MV-4-11 (cell line): ENCODE results near the gene MCF2L2.

Source experiments
- DNase-seq: peaks from one replicate; lab custom pipeline; 2025; lab: John Stamatoyannopoulos, UW

The MCF2L2 gene

DNA sequence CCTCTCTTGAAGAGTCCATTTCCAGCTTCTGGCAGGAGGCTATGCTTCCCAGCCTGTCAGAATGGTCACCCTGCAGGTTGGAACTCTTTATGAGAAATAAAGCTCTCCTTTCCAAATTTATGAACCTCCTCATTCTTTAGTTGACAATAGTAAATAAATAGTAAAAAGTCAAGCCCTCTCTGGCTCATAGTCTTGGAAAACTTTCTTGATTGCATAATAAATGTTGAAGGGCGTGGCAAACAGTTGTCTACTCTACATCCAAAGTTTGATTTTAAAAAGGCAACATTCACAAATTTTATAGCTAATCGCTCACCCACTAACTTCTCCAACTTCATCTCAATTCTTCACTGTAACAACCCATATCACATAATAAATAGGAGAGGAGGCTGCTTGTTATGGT lies 58.8 kb downstream of the MCF2L2 start:
- no peak for DNase-seq

- DNase-seq, result peak; percentile 99
Measured at GRCh38 chr3:183369117-183369516, 59.3 kb downstream of the MCF2L2 start.

GRCh38 chr3:183360971-183361624 lies 67.3 kb downstream of the MCF2L2 start:
- no peak for DNase-seq

- no peak for DNase-seq
Measured at GRCh38 chr3:183359036-183359435, 69.4 kb downstream of the MCF2L2 start.

DNA sequence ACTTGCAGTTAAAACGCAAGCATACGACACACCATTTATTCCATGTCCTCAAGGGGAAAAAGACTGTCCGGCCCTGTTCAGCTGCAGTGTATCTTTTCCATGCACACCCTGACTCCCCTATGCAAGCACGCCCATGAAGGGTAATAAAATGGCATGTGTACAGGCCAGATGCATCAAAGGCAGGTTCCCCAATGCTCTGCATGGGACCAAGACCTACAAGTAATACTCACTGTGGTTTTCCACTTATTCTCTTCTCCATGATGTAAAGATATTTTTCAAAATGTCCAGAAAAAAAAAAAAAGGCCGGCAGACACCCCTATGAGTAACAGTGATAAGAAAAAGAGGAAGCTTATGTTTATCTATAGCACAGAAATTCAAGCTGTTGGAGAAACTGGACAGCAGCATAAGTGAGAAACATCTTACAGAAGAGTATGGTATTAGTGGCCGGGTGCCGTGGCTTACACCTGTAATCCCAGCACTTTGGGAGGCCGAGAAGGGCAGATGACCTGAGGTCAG lies 70.8 kb downstream of the MCF2L2 start:
- DNase-seq, result peak; percentile 82

DNA sequence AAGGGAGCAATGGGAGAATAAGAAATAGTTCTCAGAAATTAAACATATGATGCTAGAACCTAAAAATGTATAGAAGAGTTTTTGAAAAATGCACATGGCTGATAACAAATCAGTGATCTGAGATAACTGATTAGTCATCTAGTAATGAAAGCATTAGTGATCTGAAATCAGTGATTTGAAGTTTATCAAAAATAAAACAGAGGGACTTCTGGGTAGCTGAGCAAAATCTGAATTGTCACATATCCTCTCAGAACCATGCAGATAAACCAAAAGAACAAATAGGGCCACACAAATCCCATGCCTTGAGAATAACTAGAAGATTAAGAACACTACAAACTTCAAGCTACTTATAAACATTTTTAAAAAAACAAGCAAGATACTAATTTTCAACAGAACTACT lies 71.5 kb downstream of the MCF2L2 start:
- DNase-seq, result no peak

DNA sequence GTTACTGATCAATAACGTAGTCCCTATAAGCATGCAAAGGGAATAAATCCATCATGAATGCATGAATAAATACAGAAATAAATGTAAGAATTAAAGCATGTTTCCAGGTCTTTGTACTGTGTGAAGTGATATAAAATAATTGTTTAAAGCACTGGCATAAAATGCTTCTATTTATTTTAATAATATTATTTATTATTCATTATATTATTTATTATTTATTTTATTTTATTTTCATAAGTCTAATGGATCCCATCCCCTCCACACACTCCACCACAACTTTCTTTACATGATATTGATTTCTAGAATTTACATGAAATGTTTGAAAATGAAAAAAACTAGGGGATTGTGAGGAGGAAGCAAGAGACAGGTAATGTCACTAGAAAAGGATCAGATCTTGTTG lies 73.5 kb downstream of the MCF2L2 start:
- no peak for DNase-seq

- DNase-seq, result no peak
Measured at GRCh38 chr3:183354325-183354831, 74.0 kb downstream of the MCF2L2 start.

DNA sequence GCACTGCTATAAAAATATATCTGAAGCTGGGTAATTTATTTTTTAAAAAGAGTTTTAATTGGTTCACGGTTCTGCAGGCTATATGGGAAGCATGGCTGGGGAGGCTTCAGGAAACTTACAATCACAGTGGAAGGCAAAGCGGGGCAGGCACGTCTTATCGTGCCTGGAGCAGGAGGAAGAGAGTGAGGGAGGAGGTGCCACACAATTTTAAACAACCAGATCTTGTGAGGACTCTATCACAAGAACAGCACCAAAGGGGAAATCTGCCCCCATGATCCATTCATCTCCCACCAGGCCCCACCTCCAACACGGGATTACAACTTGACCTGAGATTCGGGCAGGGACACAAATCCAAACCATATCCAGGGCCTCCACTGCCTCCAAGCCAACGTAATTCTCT lies 75.0 kb downstream of the MCF2L2 start:
- DNase-seq, result no peak

DNA sequence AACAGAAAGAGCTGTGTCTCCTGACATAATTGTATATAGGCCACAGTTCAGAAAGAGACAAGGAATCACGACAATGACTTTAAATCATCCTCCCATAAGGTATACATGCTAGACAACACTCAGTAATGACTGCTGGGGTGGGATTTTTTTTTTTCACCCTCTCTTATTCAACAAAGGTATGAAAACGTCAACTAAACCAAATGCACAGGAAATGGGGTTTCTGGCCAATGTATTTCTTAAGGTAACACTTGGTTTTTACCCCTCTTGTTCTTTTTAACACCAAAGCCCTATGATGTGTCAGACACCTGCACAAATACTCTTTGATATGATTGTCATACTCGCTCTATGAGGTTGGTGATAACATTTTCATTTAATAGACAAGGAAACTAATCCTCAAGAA lies 78.3 kb downstream of the MCF2L2 start:
- DNase-seq, result no peak

DNA sequence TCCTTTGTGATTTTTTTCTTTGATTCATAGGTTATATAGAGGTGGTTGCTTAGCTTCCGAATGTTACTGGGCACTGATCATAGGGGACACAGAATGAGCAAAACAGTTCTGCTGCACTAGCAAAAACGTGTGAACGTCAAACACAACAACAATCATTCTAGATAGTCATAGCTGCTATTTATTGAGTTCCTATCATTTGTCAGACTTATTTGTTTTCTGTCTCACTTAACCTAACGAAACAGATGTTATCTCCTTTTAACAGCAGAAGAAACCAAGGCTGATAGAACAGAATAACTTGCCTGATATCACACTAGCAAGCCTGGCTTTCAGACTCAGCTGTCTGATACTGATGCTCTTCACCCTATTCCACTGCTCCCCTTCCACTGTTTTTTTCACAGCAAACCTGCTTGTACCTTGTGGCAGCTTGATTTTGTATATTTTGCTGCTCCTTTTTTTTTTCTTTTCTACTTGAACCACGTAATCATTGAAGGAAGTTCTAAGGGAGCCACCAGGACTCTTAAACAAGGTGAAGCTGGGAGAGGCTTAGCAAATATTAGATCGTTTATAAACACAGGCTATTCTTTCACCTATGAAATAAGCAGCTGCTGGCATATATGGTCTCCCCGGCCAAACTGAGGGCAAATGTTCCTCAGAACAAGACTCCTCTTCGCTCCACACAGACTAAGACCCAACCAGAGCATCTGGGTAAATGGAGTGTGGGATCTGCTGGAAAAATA lies 78.8 kb downstream of the MCF2L2 start:
- DNase-seq, result no peak

DNA sequence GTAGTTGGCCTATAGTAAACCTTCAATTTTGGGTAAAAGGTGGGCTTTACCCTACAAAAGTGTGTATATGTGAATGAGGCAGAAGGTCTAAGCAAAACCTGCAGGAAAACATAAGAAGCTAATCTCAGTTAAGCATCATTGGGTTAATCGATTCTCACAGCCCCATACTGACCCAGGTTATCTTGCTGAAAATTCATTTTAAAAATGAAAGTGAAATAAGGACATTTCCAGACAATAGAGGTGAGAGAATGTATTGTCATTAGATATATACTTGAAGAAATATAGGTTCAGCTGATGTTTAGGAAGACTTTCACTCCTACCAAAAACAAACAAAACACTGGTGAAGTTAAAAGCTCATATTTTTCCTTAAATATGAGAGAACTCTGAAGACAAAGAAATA lies 85.6 kb downstream of the MCF2L2 start:
- DNase-seq, result no peak

GRCh38 chr3:183341545-183342288 lies 86.7 kb downstream of the MCF2L2 start:
- DNase-seq, result no peak

- DNase-seq, result no peak
Measured at GRCh38 chr3:183340222-183340621, 88.2 kb downstream of the MCF2L2 start.

GRCh38 chr3:183339461-183340086 lies 88.8 kb downstream of the MCF2L2 start:
- no peak for DNase-seq

DNA sequence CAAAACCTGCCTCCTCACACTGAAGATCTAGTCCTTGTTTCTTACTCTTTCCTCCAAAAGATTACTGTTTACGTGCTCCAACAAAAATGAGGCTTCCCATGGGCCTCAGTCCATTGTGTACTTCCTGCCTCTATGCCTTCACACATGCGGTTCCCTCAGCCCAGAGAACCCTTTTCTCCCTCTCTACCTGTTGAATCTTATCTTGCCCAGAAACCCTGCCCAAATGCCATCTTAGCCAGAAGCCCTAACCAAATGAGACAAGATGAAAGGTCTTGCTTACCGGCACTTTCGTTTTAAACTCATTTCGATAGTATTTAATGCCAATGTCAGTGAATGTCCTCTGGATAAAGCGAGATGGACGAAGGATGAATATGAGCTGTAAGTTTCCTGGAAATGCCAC lies 89.9 kb downstream of the MCF2L2 start:
- DNase-seq, result no peak

- no peak for DNase-seq
Measured at GRCh38 chr3:183332487-183332886, 95.9 kb downstream of the MCF2L2 start.

DNA sequence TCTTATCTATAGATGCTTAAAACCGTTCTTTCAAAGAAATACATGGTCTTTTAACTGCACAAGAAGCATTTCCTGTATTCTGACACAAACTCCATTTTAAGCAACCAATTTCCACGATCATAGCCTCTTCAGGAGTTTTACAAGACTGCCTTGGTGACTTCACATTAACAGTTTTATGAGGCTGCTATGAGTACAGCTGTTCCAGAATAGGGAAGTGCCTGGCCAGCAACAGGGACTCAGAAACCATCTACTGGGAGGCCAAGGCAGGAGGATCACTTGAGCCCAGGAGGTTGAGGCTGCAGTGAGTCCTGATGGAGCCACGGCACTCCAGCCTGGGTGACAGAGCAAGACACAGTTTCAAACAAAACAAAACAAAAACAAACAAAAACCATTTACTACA lies 96.9 kb downstream of the MCF2L2 start:
- DNase-seq, result peak; percentile 73

DNA sequence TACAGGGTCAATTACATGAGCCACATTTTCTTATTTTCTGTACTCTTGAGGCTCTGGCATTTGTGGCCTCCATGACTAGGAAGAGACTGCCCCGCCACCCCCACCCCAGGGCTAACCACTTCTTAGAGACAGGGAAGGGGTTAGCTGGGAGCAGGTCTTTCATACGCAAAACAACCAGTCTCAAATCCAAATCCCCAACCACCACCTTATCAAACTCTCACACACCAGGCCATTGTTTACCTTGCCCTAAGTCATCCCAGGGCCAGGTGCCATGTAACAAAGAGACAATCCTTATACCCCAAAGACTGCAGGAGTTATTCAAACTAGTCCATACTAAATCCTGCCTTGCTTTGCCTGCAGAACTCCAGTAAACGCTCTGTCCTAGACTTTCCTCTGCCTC lies 97.5 kb downstream of the MCF2L2 start:
- no peak for DNase-seq

DNA sequence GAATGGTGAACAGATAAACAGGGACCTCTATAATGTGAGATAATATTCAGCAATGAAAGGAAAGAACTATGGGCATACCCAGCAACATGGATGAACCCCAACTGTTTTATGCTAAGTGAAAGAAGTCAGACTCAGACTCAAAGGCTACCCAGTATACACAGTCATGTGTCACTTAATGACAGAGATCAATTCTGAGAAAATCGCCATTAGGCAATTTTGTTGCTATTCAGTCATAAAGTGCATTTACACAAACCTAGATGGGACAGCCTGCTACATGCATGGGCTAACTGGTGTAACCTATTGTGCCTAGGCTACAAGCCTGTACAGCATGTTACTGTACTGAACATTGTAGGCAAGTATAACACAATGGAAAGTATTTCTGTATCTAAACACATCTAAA lies 98.9 kb downstream of the MCF2L2 start:
- DNase-seq, result no peak

GRCh38 chr3:183328823-183329222 lies 99.6 kb downstream of the MCF2L2 start:
- no peak for DNase-seq

- DNase-seq, result no peak
Measured at GRCh38 chr3:183328164-183328563, 100.3 kb downstream of the MCF2L2 start.
